GM21576 (cell line): ENCODE data around the gene C2orf81.
"Not testable (repeated sequence)": the region's sequence is repeated elsewhere in the genome, so short reads cannot be mapped to it uniquely, and the experiment has no call there.

Source experiments
- ATAC-seq: cut with Tn5 transposase; IDR thresholded peaks from one replicate; pipeline ENCODE4 v1.9.1; 2021; ENCODE audit warnings: mild to moderate bottlenecking, moderate library complexity; ENCODE audit not compliant: unreplicated experiment

Gene C2orf81

GRCh38 chr2:74442483-74443297 is 21.3 kb upstream of the C2orf81 start:
- not testable (repeated sequence) for ATAC-seq

DNA sequence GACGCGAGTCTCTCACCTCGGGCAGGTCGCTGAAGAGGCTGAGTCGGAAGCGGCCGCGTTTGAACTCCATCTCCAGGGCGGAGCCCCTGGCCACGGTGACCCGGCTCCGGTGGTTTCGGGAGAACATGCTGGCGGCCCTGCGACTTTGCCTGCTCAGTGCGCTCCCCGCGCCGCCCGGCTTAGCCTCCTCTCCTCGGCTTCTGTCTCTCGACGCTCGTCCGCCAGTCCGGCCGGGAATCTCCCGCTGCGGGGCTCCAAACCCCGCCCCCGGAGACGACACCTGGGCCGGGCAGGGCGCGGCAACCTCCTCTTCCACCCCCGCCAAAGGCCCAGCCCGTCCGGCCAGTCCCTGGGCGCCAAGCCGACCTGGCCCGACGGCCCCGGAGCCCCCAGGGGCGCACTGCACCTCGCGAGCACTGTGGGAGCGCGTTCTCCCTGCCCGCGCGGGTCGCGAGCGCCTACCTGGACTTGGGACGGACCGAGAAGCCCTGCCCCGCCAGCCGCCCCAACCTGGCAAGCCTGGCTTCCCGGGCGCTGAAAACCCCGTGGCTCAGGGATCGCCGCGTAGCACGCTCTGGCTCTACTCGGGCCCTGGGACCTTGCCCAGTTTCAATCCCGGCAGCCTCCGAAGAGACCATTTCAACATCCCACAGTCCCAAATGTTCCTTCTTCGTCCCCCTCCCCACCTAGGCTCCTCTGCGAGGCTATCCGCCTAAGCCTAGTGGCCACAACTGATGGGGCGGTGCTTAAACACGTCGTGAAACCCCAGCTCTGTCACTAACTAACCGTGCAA is 20.5 kb upstream of the C2orf81 start, which contains the start of gene RTKN:
Gene RTKN (minus strand): TSS at position 248 of the 793 bp plus-strand sequence. CDS start 121 bp downstream, at position 127.
- no peak for ATAC-seq

- no peak for ATAC-seq
Measured at GRCh38 chr2:74441170-74441689, 19.8 kb upstream of the C2orf81 start.

DNA sequence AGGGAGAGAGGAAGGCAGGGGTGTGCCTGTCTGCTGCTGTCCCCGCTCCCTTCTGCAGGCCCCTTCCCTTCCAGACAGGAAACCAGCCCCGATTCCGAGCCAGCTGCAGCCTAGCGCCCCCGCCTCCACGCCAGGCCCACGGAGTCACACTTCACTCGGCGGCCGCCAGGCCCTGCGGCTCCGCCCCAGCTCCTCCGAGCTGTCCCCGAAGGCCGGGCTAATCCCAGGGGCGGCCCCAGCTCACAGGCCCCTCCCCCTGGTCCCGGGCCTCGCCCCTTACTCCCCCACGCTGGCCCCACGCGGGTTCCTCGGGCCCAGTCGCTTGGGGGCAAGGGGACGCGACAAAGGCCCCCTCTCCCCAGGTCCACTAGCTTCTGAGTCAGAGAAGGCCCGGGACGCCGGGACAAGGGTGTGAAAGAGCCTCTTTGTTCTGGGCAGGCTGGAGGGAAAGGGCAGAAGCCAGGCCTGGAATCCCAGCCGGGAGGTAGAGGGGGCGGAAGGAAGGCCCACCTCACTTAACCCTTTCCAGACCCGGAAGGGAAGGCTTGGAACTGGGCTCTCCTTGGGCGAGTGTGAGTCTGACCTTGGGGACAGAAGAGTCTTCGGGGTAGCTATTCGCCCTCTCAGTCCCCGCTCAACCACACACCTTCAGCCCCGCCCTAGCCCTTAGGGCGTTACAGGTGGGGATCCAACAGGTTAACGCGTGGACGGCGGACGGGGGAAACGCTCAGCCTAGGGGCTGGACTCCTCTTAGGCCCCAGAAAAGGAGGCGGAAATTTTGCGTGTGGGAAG is 19.2 kb upstream of the C2orf81 start:
- peak; percentile 86 for ATAC-seq

DNA sequence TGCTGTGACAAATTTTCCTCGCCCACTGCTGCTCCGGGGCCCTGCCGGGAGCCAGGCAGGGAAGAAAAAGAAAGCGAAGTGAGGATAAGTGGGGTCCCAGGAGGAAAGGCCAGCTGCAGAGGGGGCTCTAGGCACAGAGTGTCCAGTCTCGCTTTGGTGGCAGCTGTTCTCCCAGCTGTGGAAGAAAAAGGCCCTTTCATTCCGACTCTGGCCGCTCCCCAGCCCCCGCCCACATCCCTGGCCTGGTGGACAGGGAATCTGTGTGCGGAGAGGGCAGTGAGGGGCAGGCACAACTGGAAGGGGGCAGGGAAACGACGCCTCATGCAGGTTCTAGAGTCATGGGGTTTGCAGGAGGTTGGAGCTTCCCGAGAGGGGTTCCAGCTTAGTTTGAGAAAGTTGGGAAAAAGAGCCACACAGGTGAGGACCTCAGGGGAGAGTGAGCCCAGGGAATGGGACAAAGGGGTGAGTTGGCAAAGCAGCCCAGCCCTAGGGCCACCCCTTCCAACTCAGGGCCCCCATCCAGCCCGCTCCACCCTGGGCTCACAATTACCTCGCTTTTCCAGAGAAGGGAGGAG is 18.5 kb upstream of the C2orf81 start:
- no peak for ATAC-seq

GRCh38 chr2:74439373-74439772 is 18.0 kb upstream of the C2orf81 start:
- ATAC-seq, result no peak

DNA sequence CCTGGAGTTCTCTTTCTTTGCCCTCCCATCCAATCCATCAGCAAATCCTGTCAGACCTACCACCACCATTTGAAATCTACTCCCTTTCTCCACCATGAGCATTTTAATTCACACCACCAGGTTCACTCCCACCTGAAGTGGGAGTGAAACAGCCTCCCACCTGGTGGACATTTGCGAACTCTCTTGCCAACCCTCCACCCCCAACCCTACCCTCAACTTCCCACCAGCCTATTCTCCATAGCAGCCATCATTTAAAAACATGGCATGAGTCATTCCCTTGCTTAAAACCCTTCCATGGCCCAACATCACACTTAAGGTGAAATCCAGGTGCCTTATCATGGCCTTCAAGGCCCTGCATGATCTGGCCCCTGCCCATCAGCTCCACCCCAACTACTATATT is 16.8 kb upstream of the C2orf81 start:
- ATAC-seq, result no peak

DNA sequence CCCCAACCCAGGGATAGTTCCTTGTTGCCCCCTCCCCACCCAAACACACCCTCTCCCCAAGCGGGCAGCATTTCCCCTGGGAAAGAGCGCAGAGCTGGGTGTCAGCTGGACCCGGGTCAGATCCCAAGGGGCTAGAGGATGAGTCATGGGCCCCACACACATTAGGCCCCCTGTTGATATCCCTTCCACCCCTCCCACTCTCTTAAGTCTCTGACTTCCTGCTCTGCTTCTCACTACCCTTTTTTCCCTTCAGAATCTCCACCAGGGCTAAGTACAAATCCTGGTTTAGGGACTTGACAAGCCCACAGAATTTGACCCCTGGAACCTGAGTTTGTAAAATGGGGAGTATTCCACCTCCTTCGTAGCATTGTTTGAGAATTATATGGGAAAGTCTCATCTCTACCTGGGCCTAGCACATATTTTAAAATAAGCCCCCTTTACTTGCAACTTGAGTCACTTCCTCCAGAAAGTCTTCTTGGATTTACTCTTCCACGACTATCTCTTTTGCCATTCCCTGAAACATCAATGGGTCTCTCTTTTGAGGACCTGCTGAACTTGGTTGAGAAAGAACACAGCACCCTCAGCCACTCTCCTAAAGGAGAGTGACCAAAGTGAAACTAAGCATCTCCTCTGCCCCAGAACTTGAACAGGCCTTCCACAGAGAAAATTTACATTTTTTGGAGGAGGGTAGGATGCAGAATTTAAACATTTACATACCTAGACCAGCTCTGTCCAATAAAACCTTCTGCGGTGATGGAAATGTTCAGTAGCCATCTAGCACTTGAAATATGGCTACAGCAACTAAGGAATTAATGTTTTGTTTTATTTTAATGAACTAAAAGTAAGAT is 15.7 kb upstream of the C2orf81 start:
- ATAC-seq, result no peak

GRCh38 chr2:74436111-74436805 is 14.8 kb upstream of the C2orf81 start:
- ATAC-seq, result no peak

- ATAC-seq, result no peak
Measured at GRCh38 chr2:74430502-74430901, 9.1 kb upstream of the C2orf81 start.

DNA sequence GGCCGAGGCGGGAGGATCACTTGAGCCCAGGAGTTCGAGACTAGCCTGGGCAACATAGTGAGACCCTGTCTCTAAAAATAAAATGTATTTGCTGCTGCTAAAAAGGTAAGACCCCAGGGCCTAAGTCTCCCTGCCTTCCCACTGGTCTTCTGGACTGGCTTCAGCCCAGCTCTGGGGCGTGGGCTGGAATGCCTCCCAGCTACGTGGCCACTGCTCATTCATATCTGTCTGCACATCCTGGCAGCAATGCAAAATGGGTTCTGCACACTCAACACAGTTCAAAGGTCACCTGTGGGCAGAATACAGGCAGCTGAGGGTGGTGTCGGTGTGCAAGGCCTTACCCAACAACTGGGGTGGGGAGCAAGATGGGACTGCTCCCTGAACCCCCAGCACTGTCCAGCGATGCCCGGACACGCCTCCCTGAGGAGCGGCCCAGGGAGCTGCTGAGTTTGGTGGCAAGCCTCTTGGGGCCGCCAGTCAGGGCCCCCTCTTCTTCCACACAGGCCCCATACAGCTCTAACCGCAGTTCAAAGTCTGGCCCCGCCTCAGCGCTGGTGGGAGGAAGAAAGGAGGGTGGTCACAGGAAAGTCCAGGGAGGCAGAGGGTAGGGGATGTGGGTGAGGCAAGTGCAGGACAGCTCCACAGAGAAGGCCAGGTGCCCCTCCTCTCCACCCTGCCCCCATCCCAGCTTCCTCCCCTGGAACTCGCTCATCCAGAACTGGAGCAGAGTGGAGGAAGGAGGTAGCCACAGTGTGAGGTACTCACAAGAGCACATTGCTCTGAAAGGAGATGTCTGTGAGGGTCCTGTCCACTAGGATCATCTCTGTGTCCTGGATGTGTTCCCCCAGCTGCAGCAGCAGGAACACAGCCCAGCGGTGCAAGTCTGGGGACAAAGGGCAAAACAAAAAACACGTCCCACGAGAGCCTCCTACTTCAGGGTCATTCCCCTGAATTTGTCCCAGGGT is 8.3 kb upstream of the C2orf81 start:
- ATAC-seq, result no peak

DNA sequence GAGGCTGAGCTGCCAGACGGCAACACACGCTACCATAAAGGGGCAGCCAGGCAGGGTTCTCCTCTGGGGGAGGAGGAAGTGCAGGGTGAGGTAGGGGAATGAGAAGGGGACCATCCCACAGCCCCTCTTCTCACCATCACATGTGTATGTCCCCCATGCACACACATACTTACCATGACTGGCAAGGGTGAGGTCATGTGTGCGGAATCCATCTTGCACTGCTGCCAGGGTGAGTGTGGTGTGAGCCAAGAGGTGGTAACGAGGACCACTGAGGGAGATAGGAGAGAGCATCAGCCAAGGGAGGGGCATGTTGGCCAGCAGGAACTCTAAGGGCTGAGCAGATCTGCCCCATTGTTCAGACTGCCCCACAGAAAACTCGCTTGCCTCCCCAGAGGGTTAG is 7.3 kb upstream of the C2orf81 start:
- ATAC-seq, result no peak

DNA sequence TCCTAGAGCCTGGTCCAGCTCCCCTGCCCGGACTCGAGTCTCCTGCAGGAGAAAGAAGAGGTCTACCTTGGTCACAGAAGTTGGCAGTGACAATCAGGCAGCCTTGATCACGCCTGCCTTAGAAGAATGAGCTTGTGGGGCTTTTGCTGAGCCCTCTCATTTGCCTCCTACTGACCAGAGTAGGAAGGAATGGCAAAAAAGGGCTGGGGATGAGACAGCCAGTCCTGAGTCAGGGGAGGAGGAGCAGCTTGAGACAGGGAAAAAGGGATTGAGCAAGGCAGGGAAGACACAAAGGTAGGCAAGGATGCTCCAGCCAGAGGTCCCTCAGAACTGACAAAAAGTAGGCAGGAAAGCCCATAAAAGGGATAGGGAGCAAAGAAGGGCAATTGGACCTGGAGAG is 6.1 kb upstream of the C2orf81 start:
- ATAC-seq, result no peak

- no peak for ATAC-seq
Measured at GRCh38 chr2:74426181-74426758, 4.9 kb upstream of the C2orf81 start.

DNA sequence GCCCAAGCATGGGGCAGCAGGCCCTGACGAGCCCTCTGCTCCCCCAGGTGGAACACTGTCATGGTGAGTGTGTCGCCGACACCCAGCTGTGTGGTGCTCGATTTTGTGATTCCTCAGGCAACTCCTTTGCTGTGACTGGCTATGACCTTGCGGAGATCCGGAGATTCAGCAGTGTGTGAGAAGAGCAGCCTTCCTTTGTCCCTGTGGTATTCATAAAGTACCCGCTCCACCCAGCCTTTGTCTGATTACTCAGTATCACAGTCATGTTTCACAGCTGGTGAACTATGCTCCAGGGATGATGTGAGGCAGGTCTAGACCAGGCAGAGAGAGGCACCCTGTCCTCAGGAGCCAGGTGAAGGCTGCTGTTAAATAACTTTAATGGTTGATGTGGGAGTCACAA is 4.1 kb upstream of the C2orf81 start:
- no peak for ATAC-seq

DNA sequence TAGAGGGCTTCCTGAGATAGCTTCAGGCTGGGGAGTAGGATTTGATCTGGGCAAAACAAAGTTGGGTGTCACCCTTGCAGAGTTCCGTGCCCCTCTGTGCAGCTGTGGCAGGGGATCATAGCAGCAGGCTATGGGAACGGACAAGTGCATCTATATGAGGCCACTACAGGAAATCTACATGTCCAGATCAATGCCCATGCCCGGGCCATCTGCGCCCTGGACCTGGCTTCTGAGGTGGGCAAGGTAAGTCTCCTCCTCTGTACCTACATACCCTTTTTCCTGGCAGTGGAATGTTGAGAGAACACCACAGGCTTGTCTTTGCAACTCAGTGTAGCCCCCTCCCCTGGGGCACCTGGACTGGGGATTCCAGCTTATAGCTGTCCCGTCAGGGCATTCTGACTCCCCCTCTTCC is 3.6 kb upstream of the C2orf81 start:
- ATAC-seq, result no peak

GRCh38 chr2:74424139-74424992 is 2.9 kb upstream of the C2orf81 start:
- no peak for ATAC-seq
